Activated T-helper 17 cell treated with anti-CD3 and anti-CD28 coated beads, Interleukin-2, amount 50 U/mL, for 72 hours (primary cell): ENCODE results near the gene GSX1. TPM values are rescaled to one million over a fixed set of nuclear protein-coding genes. Genes with fewer than 3 reads are reported as not detected.
"Not testable (repeated sequence)": the region's sequence is repeated elsewhere in the genome, so short reads cannot be mapped to it uniquely, and the experiment has no call there.

Experiments used
- ATAC-seq: fragments of 150-1000 bp; cut with Tn5 transposase; replicated peaks from 2 replicates; pipeline ENCODE4 v1.10.0; 2021; ENCODE audit warnings: mild to moderate bottlenecking, moderate library complexity
- H3K27ac Mint-ChIP-seq: one replicate; pipeline ENCODE4 v1.8.0; 2022; ENCODE audit warnings: mixed read lengths
- H3K27me3 Mint-ChIP-seq: one replicate; pipeline ENCODE4 v1.8.0; 2022; ENCODE audit warnings: mixed read lengths
- H3K36me3 Mint-ChIP-seq: one replicate; pipeline ENCODE4 v1.8.0; 2022; ENCODE audit warnings: low read depth, mild to moderate bottlenecking, mixed read lengths
- H3K4me1 Mint-ChIP-seq: one replicate; pipeline ENCODE4 v1.8.0; 2022; ENCODE audit warnings: mixed read lengths
- H3K4me3 Mint-ChIP-seq: one replicate; pipeline ENCODE4 v1.8.0; 2022; ENCODE audit warnings: mild to moderate bottlenecking, mixed read lengths
- H3K9me3 Mint-ChIP-seq: one replicate; pipeline ENCODE4 v1.8.0; 2022; ENCODE audit warnings: mixed read lengths
- total RNA-seq, 2 donors: library from RNA; stranded (reverse); gene quantifications; one replicate each; pipeline ENCODE4 v1.2.3, GENCODE V29; 2022

GSX1 gene
- total RNA-seq, 2 donors from 2014 or later: not detected

- no peaks in the 10 kb centered on the region for H3K9me3 Mint-ChIP-seq
- no peaks in the 10 kb centered on the region for H3K36me3 Mint-ChIP-seq
- peaks cover 59% of the 10 kb centered on the region for H3K27me3 Mint-ChIP-seq
- H3K4me3 Mint-ChIP-seq: no peak overlapping the region
- ATAC-seq: no peak
- H3K4me1 Mint-ChIP-seq: no peaks in the 10 kb centered on the region
- H3K27ac Mint-ChIP-seq: no peak overlapping the region
These were observed 18.2 kb downstream of the GSX1 start for GRCh38 chr13:27810461-27810860.

DNA sequence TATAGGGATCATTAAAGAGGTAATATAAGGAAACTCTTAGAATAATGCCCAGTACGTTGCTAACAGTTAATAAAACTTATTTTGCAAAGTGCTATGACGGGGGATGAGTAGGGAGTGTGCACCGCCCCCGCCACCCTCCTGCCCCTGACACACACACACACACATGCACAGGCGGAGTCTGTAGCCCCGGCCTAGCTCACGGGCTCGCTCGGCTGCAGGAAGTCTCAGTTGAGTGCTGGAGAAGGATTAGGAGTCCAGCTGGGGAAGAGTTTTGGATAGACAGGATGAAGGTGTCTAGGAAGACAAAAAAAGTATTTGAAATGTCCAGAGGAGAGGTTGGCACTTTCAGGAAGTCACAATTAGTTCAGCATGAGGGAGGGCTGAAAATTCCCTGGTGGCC, 21.5 kb downstream of the GSX1 start:
- no peaks in the 10 kb centered on the region for H3K36me3 Mint-ChIP-seq
- H3K27ac Mint-ChIP-seq: no peak overlapping the region
- no peak overlapping the region for H3K4me3 Mint-ChIP-seq
- no peaks in the 10 kb centered on the region for H3K9me3 Mint-ChIP-seq
- ATAC-seq: no peak
- peaks cover 50% of the 10 kb centered on the region for H3K27me3 Mint-ChIP-seq
- H3K4me1 Mint-ChIP-seq: no peaks in the 10 kb centered on the region

DNA sequence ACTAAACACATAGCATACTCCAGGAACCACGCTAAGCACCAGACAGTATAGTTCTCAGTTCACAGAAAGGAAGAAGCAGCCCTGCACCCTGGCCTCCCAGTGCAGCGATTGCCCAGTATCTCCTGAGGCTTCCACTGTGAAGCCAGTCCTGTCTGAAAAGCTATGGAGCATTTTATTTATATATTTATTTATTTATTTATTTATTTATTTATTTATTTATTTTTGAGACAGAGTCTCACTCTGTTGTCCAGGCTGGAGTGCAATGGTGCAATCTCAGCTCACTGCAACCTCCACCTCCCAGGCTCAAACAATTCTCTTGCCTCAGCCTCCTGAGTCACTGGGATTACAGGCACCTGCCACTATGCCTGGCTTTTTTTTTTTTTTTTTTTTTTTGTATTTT, 25.5 kb downstream of the GSX1 start:
- not testable (repeated sequence) for ATAC-seq, H3K9me3 Mint-ChIP-seq, H3K4me1 Mint-ChIP-seq, H3K36me3 Mint-ChIP-seq, H3K27ac Mint-ChIP-seq, H3K4me3 Mint-ChIP-seq
- H3K27me3 Mint-ChIP-seq: peaks cover 48% of the 10 kb centered on the region

- H3K4me1 Mint-ChIP-seq: no peaks in the 10 kb centered on the region
- ATAC-seq: no peak
- H3K9me3 Mint-ChIP-seq: no peaks in the 10 kb centered on the region
- H3K36me3 Mint-ChIP-seq: no peaks in the 10 kb centered on the region
- no peak overlapping the region for H3K27ac Mint-ChIP-seq
- peaks cover 50% of the 10 kb centered on the region for H3K27me3 Mint-ChIP-seq
- H3K4me3 Mint-ChIP-seq: no peak overlapping the region
These were observed 28.5 kb downstream of the GSX1 start for GRCh38 chr13:27820524-27821482.

GRCh38 chr13:27821566-27821965, 29.3 kb downstream of the GSX1 start:
- H3K27me3 Mint-ChIP-seq: peaks cover 50% of the 10 kb centered on the region
- no peaks in the 10 kb centered on the region for H3K9me3 Mint-ChIP-seq
- H3K27ac Mint-ChIP-seq: no peak overlapping the region
- no peaks in the 10 kb centered on the region for H3K36me3 Mint-ChIP-seq
- H3K4me1 Mint-ChIP-seq: no peaks in the 10 kb centered on the region
- no peak for ATAC-seq
- no peak overlapping the region for H3K4me3 Mint-ChIP-seq

DNA sequence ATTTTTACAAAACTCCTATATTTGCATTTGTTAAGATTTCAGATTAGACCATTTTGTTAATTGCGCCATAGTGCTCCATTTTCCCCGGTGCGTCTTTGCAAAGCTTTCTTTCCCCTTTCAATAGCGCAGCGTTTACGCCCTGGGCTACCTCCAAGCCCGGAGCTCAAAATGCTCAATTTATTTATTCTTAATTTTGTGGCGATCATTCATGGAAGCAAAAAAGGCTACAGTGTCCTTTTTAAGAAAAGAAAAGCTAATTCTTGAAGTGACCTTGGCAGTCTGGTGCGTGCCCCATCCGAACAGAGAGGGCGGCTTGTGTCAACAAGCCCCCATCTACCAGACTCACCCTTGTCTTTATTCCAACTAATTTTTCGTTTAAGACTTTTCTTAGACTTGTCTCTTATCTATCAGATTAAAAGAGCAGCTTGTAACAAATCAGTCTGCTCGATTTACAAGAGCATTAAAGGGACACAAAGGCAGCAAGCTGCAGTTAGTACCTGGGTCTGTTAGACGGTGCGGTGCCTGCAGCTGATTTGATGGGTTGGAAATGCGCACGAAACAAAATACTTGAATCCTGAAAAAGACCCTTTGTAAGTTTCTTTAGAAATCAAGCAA, 30.1 kb downstream of the GSX1 start:
- no peak for ATAC-seq
- Mint-ChIP-seq H3K4me1 (no peaks in the 10 kb centered on the region), H3K4me3 (no peak overlapping the region), H3K9me3 (no peaks in the 10 kb centered on the region), H3K27ac (no peak overlapping the region), H3K36me3 (no peaks in the 10 kb centered on the region), H3K27me3 (peaks cover 49% of the 10 kb centered on the region)

DNA sequence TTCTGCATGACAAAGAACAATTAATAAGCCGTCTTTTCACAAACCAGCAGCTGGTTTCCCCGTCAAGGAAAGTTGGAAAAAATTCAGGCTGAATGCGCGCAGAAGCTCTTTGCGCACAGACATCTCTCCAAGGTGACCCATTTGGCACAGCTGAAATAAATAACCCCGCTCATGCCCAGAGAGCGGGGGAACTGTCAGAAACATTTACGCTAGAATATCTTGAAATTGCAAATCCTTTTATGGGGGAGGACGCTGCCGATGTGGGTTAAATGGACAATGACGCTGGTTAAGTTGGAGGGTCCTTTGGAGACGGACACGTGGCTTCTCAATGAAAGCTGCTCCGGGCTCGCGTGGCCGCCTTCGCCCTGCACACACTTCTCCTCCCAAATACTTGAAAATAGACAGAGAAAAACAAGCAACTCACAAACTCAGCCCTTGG, 30.6 kb downstream of the GSX1 start:
- H3K4me1 Mint-ChIP-seq: no peaks in the 10 kb centered on the region
- no peak overlapping the region for H3K4me3 Mint-ChIP-seq
- H3K9me3 Mint-ChIP-seq: no peaks in the 10 kb centered on the region
- no peak overlapping the region for H3K27ac Mint-ChIP-seq
- no peak for ATAC-seq
- H3K27me3 Mint-ChIP-seq: peaks cover 46% of the 10 kb centered on the region
- H3K36me3 Mint-ChIP-seq: no peaks in the 10 kb centered on the region

DNA sequence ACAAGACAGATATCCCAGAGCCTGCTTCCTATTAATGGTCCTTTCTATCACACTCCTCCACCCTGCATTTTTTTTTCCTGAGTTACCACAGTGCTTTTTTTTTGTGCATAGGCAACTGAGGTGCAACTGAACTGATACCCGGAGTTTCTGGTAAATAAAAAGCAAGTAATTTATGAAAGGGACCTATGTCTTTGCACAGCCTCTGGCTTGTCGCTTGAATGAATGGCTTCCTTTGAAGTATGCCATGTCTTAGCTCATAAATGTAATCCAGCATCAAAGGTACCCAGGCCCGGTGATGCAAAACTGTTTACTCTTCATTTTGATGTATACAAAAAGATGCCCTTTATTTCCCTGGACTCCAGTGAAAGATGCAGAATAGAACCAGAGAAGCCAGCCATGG, 31.8 kb downstream of the GSX1 start:
- H3K36me3 Mint-ChIP-seq: no peaks in the 10 kb centered on the region
- H3K9me3 Mint-ChIP-seq: no peaks in the 10 kb centered on the region
- H3K27ac Mint-ChIP-seq: no peak overlapping the region
- no peak for ATAC-seq
- peaks cover 41% of the 10 kb centered on the region for H3K27me3 Mint-ChIP-seq
- H3K4me1 Mint-ChIP-seq: no peaks in the 10 kb centered on the region
- H3K4me3 Mint-ChIP-seq: no peak overlapping the region

DNA sequence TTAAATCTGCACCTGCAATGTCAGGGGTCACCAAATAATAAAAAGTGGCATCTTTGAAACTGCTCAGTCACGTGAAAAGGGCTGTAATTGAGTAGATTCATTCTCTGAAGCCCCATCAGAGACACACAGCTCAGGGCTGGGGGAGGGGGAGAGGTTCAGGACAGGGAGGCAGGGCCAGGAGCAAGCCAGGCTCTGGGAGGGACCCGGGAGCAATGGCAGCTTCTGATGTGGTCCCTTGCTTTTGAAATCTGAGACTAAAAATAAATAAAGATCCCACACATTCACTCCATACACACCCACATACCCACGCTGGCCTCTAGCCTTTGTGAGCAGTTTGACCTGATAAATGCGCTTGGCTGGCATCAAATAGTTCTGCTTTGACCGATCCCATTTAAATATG, 32.8 kb downstream of the GSX1 start:
- no peaks in the 10 kb centered on the region for H3K4me1 Mint-ChIP-seq
- no peaks in the 10 kb centered on the region for H3K36me3 Mint-ChIP-seq
- no peak for ATAC-seq
- no peak overlapping the region for H3K27ac Mint-ChIP-seq
- H3K4me3 Mint-ChIP-seq: no peak overlapping the region
- H3K27me3 Mint-ChIP-seq: peaks cover 34% of the 10 kb centered on the region
- H3K9me3 Mint-ChIP-seq: no peaks in the 10 kb centered on the region

GRCh38 chr13:27826379-27827353, 34.4 kb downstream of the GSX1 start:
- Mint-ChIP-seq H3K27ac (no peak overlapping the region), H3K27me3 (peaks cover 38% of the 10 kb centered on the region), H3K9me3 (no peaks in the 10 kb centered on the region), H3K4me3 (no peak overlapping the region), H3K36me3 (no peaks in the 10 kb centered on the region), H3K4me1 (no peaks in the 10 kb centered on the region)
- peak; percentile 63 for ATAC-seq

DNA sequence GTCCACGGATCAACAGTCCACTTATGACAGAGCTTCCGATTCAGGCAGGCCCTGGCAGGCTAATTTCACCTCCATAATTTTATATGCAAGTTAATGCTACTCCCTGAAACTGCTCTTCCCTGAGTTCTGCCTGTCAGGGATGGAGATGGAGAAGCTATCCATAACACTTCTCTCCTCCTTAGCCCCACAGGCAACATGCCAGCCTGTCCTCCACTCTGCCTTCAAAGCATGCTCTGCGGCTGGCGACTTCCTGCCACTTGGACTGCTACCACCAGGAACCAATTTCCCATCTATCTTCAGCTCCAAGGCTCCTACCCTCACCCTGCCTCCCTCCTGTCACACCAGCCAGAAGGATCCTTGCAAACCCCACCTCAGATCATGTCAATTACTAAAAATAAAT, 35.4 kb downstream of the GSX1 start:
- no peak for ATAC-seq
- H3K27ac Mint-ChIP-seq: no peak overlapping the region
- peaks cover 42% of the 10 kb centered on the region for H3K27me3 Mint-ChIP-seq
- no peak overlapping the region for H3K4me3 Mint-ChIP-seq
- H3K4me1 Mint-ChIP-seq: no peaks in the 10 kb centered on the region
- no peaks in the 10 kb centered on the region for H3K9me3 Mint-ChIP-seq
- no peaks in the 10 kb centered on the region for H3K36me3 Mint-ChIP-seq

DNA sequence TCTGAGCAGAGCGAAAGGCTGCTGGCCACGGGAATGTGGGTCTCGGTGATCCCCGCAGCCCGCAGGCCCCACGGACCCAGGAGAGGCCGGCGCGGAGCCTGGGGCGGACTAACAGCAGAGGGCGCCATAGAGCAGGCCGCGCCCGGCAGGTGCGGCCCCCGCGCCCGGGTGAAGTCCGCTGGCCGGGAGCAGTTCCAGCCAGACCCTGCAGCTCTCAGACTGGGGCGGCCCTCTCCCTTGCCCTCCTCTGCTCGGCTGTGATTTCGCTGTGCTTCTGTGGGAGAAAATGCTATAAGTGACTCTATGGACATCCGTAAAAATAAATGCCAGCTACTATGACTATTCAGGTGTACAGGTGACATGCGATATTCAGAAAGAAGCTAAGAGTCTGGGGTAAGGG, 37.7 kb downstream of the GSX1 start:
- ATAC-seq: peak; percentile 91
- H3K9me3 Mint-ChIP-seq: no peaks in the 10 kb centered on the region
- peaks cover 44% of the 10 kb centered on the region for H3K27me3 Mint-ChIP-seq
- peak overlapping the region; percentile 15 for H3K4me3 Mint-ChIP-seq
- H3K4me1 Mint-ChIP-seq: no peaks in the 10 kb centered on the region
- H3K27ac Mint-ChIP-seq: no peak overlapping the region
- H3K36me3 Mint-ChIP-seq: no peaks in the 10 kb centered on the region

DNA sequence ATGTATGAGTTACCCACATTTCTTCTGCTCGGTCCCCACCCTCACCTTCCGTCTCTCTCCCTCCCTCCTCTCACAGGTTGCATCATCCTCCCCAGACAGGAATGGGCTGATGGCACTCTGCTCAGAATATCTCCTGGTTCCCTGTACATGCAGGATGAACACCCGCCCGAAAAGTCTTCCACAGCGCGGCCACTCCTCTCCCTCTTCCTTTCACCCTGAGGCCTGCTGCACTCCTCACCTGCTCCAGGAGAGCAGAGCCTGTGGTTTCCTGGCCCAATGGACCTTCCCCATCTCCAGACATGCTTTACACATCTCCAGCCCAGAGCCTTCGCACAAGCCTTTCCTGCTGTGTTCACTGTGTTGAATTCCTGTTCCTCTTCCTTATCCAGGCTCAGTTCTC, 40.9 kb downstream of the GSX1 start:
- ATAC-seq: no peak
- no peaks in the 10 kb centered on the region for H3K36me3 Mint-ChIP-seq
- H3K9me3 Mint-ChIP-seq: no peaks in the 10 kb centered on the region
- H3K27me3 Mint-ChIP-seq: peaks cover 43% of the 10 kb centered on the region
- H3K27ac Mint-ChIP-seq: no peak overlapping the region
- no peaks in the 10 kb centered on the region for H3K4me1 Mint-ChIP-seq
- H3K4me3 Mint-ChIP-seq: no peak overlapping the region

DNA sequence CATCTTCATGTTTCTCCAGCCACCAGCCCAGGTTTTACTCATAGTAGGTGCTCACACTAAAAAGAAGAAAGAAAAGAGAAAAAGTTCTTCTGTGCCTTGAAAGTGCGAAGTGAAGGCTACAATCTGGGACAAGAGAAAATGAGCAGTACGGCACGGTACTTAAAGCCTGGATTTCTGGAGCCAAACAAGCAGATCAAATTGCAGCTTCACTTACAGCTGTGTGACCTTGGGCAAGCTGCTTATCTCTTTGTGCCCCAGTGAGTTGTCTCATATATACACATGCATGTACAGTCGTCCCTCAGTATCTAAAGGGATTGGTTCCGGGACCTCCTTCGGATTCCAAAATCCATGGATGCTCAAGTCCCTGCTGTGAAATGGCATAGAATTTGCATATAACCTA, 41.8 kb downstream of the GSX1 start:
- H3K27me3 Mint-ChIP-seq: peaks cover 47% of the 10 kb centered on the region

More for the DNA sequence above, 41.8 kb downstream of the GSX1 start:
- no peak for ATAC-seq
- no peak overlapping the region for H3K4me3 Mint-ChIP-seq
- H3K4me1 Mint-ChIP-seq: no peaks in the 10 kb centered on the region
- H3K36me3 Mint-ChIP-seq: no peaks in the 10 kb centered on the region
- H3K27ac Mint-ChIP-seq: no peak overlapping the region
- no peaks in the 10 kb centered on the region for H3K9me3 Mint-ChIP-seq
